ENCODE results near the gene CGGBP1.

The CGGBP1 gene

DNA sequence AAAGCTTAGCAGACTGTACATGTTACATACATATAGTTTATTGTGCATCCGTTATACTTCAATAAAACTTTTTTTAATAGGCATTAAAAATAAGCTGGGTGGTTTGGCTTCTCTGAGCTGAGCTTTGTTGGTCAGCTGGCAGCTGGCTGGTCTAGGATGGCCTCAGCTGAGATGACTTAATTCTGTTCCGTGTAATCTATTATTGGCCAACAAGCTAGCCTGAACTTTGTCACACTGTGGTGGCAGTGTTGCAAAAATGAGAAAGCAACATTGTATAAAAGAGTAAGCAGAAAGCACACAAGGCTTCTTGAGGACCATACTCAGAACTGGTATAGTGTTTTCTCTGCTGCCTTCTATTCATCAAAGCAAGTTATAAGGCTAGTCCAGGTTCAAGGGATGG is 45.2 kb downstream of the CGGBP1 start:
- CTCF ChIA-PET, result no interaction called here
- TF ChIP-seq, protein P1, sequence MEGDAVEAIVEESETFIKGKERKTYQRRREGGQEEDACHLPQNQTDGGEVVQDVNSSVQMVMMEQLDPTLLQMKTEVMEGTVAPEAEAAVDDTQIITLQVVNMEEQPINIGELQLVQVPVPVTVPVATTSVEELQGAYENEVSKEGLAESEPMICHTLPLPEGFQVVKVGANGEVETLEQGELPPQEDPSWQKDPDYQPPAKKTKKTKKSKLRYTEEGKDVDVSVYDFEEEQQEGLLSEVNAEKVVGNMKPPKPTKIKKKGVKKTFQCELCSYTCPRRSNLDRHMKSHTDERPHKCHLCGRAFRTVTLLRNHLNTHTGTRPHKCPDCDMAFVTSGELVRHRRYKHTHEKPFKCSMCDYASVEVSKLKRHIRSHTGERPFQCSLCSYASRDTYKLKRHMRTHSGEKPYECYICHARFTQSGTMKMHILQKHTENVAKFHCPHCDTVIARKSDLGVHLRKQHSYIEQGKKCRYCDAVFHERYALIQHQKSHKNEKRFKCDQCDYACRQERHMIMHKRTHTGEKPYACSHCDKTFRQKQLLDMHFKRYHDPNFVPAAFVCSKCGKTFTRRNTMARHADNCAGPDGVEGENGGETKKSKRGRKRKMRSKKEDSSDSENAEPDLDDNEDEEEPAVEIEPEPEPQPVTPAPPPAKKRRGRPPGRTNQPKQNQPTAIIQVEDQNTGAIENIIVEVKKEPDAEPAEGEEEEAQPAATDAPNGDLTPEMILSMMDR (conservative IDR thresholded peaks at IDR 0.05; ENCODE audit: low read depth), result no peak
- POLR2A ChIA-PET (ENCODE audit: low non-redundant PET), result no interaction called here
- H3K27ac ChIP-seq, result no peak overlapping the region
- DNase-seq (ENCODE audit: low spot score), result no peak

DNA sequence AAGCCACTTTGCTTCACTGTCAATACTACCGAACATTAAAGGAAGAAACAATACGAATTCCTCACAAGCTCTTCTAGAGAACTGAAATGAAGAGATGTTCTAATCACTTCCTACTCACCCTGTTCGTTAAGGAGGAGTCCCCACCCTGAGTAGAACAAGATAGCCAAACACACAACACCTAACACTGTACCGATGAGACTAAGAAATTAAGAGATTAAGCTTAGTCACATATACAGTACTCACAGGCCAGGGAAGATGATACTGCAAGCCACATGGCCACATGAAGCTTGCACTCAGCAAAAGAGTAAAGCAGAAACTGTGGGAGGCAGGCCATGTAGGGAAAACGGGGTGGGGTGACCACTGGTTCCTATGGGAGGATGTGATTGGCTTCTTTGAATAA is 48.0 kb downstream of the CGGBP1 start:
- ChIA-PET POLR2A (ENCODE audit: low non-redundant PET) (no interaction called here), CTCF (no interaction called here)
- H3K27ac ChIP-seq, result no peak overlapping the region
- TF ChIP-seq, protein P1 (conservative IDR thresholded peaks at IDR 0.05; ENCODE audit: low read depth), result no peak
- no peak for DNase-seq (ENCODE audit: low spot score)

DNA sequence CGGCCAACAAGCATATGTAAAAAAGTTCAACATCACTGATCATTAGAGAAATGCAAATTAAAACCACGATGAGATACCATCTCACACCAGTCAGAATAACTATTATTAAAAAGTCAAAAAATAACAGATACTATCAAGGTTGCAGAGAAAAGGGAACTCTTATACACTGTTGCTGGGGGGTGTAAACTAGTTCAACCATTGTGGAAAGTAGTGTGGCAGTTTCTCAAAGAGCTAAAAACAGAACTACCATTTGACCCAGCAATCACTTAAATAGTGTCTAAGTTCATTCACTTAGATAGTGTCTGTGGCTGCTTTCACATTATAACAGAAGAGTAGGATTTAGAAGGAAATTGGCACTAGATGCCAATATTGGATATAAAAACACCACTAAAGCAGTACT is 49.7 kb downstream of the CGGBP1 start:
- TF ChIP-seq, protein P1 (conservative IDR thresholded peaks at IDR 0.05; ENCODE audit: low read depth), result no peak
- DNase-seq (ENCODE audit: low spot score), result no peak
- no peak overlapping the region for H3K27ac ChIP-seq
- ChIA-PET CTCF (no interaction called here), POLR2A (ENCODE audit: low non-redundant PET) (no interaction called here)

DNA sequence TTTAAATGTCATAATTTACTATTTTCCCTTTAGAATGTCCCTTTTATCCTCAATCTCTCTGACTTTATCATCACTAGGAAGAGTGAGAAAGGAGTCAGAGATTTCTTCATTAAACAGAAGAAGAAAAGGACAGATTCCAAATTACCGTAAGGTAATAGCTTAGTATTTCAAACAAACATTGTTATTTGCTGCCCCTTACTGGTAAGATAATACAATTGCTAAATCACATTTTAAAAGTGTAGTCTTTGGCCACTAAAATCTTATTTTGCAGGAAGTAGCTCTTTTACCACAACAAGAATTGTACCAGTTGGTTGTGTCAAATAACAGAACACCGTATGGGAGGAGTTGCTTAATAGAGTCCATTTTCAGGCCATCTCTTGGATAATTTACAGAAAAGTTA is 53.7 kb downstream of the CGGBP1 start:
- TF ChIP-seq, protein P1 (conservative IDR thresholded peaks at IDR 0.05; ENCODE audit: low read depth), result peak; percentile 46
- ChIA-PET CTCF (interaction anchor here (0.5 to 0.6 kb wide), 3 partner anchors 170 to 877 kb away, joined by 3 to 6 read pairs (median 4); no protein-coding TSS in a partner anchor), POLR2A (ENCODE audit: low non-redundant PET) (no interaction called here)
- H3K27ac ChIP-seq, result no peak overlapping the region
- peak; percentile 4 for DNase-seq (ENCODE audit: low spot score)

DNA sequence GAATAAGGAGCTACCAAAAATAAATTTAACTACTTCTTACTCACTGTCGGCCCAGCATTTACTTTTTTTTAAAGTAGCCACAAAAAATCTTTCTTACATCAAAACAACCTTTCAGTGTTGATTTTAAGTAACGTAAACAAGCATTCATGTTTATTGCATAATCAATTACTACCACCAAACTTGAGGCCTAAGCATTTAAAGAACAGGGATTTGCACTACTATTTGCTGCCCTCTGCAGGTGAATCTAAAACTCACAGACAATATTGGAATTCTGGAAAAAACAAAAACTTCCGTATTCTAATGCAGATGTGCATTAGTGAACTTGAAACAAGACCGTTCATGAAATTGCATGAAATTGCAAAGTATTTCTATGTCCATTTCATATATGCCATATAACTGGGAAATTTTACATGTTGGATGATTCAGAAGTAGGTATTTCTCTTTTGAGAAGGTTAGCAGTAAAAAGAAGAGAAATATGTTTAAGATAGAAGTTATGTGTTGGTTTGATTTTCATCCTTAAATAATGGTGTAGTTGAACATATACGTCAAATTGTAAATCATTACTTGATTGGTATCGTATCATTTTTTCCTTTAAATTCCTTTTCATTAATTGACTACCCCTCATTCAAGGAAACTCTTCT is 55.6 kb downstream of the CGGBP1 start:
- POLR2A ChIA-PET (ENCODE audit: low non-redundant PET), result no interaction called here
- CTCF ChIA-PET, result interaction anchor here (0.7 to 1.1 kb wide), 2 partner anchors 45 to 652 kb away, joined by 3 read pairs; no protein-coding TSS in a partner anchor

DNA sequence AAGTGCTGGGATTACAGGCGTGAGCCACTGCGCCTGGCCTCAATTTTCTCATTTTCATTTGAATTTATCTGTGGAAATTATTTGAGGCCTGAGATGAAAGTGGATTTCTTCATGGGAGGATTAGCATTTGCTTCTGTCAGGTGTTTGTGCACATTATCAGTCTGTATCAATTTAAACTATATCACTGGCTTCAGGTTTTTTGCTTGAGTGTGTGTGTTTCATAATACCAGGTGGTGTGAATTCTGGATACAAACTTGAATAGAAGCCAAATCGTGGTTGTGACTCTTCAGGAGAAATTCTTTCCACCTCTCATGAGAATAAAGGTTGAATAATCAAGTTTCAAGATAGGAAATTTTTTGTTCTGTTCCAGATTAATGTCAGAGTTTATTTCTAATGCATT is 56.4 kb downstream of the CGGBP1 start:
- ChIA-PET CTCF (interaction anchor here (0.7 to 1.1 kb wide), 2 partner anchors 44 to 652 kb away, joined by 3 read pairs; no protein-coding TSS in a partner anchor), POLR2A (ENCODE audit: low non-redundant PET) (no interaction called here)
- TF ChIP-seq, protein P1 (conservative IDR thresholded peaks at IDR 0.05; ENCODE audit: low read depth), result no peak
- DNase-seq (ENCODE audit: low spot score), result no peak
- H3K27ac ChIP-seq, result no peak overlapping the region

More for the DNA sequence above, 55.6 kb downstream of the CGGBP1 start:
- peak; percentile 11 for DNase-seq (ENCODE audit: low spot score)
- H3K27ac ChIP-seq, result no peak overlapping the region
- TF ChIP-seq, protein P1 (conservative IDR thresholded peaks at IDR 0.05; ENCODE audit: low read depth), result peak; percentile 81
